Gastroesophageal sphincter (tissue), 4 donors: ENCODE measurements around the gene COA8. TPM values are rescaled to one million over a fixed set of nuclear protein-coding genes. Genes with fewer than 3 reads are reported as not detected.
A peak's percentile ranks its signal among the peaks of the same experiment; 100 is the strongest.

Experiments used
- ATAC-seq: fragments of 150-250 bp; one replicate; pipeline ENCODE4 v1.9.1; 2016; ENCODE audit warnings: mild to moderate bottlenecking, moderate library complexity
- H3K27ac ChIP-seq, 4 donors: fragments of 200-600 bp; sonication (generic) in 3 of 4; 1 replicate in 3 of 4; 2 replicates in 1 of 4; pipeline ENCODE4 v1.5.1; 2016 to 2019
- H3K27me3 ChIP-seq: fragments of 200-600 bp; sonication (generic); one replicate; pipeline ENCODE4 v1.5.1; 2019
- H3K36me3 ChIP-seq, 2 donors: fragments of 200-600 bp; sonication (generic); one replicate each; pipeline ENCODE4 v1.5.1; 2019; ENCODE audit warnings: control low read depth in 1 of 2
- H3K4me1 ChIP-seq, 3 donors: fragments of 200-600 bp; sonication (generic); 1 replicate in 2 of 3; 2 replicates in 1 of 3; pipeline ENCODE4 v1.5.1; 2016 to 2019; ENCODE audit warnings: control low read depth in 2 of 3
- H3K4me3 ChIP-seq, 2 donors: fragments of 200-600 bp; sonication (generic); one replicate each; pipeline ENCODE4 v1.5.1; 2019; ENCODE audit warnings: mild to moderate bottlenecking in 1 of 2, moderate library complexity in 1 of 2
- H3K9me3 ChIP-seq, 3 donors: fragments of 200-600 bp; sonication (generic); one replicate each; pipeline ENCODE4 v1.5.1; 2017 to 2019; ENCODE audit warnings: control low read depth in 2 of 3
- EP300 ChIP-seq: sonication (generic); formaldehyde crosslinking; IDR thresholded peaks from one replicate; pipeline ENCODE4 v1.6.1; 2017; ENCODE audit warnings: antibody characterized with exemption, mild to moderate bottlenecking
- POLR2A ChIP-seq, 2 donors: fragments of 450-650 bp; IDR thresholded peaks; one replicate each; pipeline ENCODE4 v1.6.1; 2017; ENCODE audit warnings: antibody characterized with exemption in 2 of 2, mild to moderate bottlenecking in 2 of 2, moderate library complexity in 1 of 2
- POLR2AphosphoS5 ChIP-seq: sonication (generic); formaldehyde crosslinking; IDR thresholded peaks from one replicate; pipeline ENCODE4 v1.6.1; 2017; ENCODE audit warnings: antibody characterized with exemption
- whole genome bisulfite sequencing, 2 donors: methylation state at CpG; one replicate each; pipeline ENCODE4 v1.1.5; 2018; ENCODE audit warnings: low coverage in 1 of 2; 5-methylcytosine and 5-hydroxymethylcytosine counted together
- total RNA-seq, 4 donors: library from RNA; depleted of rRNA; stranded (reverse); fragments of >200 nt; gene quantifications; one replicate each; pipeline ENCODE4 v1.1.0, GENCODE V29; 2016
- TF ChIP-seq, protein P1 (sequence below), 4 experiments: fragments of 200-600 bp in 2 of 4; fragments of 450-650 bp in 2 of 4; sonication (generic) in 1 of 4; IDR thresholded peaks; one replicate each; pipeline ENCODE4 v1.5.1; 2017 to 2019; ENCODE audit warnings: antibody characterized with exemption in 4 of 4, mild to moderate bottlenecking in 2 of 4, moderate library complexity in 2 of 4

The COA8 gene
- total RNA-seq, 4 donors from 2014 or later, result 25.8 to 41.4 (median 28.4) TPM

- Histone ChIP-seq H3K27me3 (no peaks in the 10 kb centered on the region), H3K4me3 (no peak overlapping the region), H3K9me3 (no peaks in the 10 kb centered on the region), H3K36me3 (peaks cover 0 to 1% of the 10 kb centered on the region in 2 donors), H3K4me1 (peaks cover 31 to 100% (median 70%) of the 10 kb centered on the region in 3 donors), H3K27ac (peak overlapping the region; percentile 62 to 96 (median 92))
- no peak for ATAC-seq
- TF ChIP-seq, protein P1, sequence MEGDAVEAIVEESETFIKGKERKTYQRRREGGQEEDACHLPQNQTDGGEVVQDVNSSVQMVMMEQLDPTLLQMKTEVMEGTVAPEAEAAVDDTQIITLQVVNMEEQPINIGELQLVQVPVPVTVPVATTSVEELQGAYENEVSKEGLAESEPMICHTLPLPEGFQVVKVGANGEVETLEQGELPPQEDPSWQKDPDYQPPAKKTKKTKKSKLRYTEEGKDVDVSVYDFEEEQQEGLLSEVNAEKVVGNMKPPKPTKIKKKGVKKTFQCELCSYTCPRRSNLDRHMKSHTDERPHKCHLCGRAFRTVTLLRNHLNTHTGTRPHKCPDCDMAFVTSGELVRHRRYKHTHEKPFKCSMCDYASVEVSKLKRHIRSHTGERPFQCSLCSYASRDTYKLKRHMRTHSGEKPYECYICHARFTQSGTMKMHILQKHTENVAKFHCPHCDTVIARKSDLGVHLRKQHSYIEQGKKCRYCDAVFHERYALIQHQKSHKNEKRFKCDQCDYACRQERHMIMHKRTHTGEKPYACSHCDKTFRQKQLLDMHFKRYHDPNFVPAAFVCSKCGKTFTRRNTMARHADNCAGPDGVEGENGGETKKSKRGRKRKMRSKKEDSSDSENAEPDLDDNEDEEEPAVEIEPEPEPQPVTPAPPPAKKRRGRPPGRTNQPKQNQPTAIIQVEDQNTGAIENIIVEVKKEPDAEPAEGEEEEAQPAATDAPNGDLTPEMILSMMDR (IDR thresholded peaks at IDR 0.05), result no peak
- TF ChIP-seq POLR2AphosphoS5 (no peak), POLR2A (IDR thresholded peaks at IDR 0.05) (no peak), EP300 (no peak)
- WGBS, 2 donors, result 13 to 17% methylated on average over 1 to 3 of the region's 17 CpGs
Measured at GRCh38 chr14:103540821-103541708, 21.7 kb upstream of the COA8 start.

GRCh38 chr14:103541709-103542604 lies 20.8 kb upstream of the COA8 start:
- Histone ChIP-seq H3K36me3 (no peaks in the 10 kb centered on the region), H3K27ac (peak overlapping the region; percentile 62 to 96 (median 92)), H3K4me3 (no peak overlapping the region), H3K4me1 (peaks cover 31 to 100% (median 78%) of the 10 kb centered on the region in 3 donors), H3K9me3 (no peaks in the 10 kb centered on the region), H3K27me3 (no peaks in the 10 kb centered on the region)
- no peak for TF ChIP-seq EP300
- TF ChIP-seq, protein P1 (IDR thresholded peaks at IDR 0.05), result peak in 3 of 4 experiments; percentile 22 to 42 (median 39)
- WGBS, 2 donors, result no CpG with 5 or more reads among the region's 33 CpGs
- ATAC-seq, result peak; percentile 14

- H3K4me3 ChIP-seq, result peak overlapping the region in 1 of 2 donors; percentile 8
- ATAC-seq, result peak; percentile 17
- WGBS, 2 donors, result 0% methylated on average over 1 of the region's 18 CpGs; no CpG with 5 or more reads in 1 of the 2 donors
Measured at GRCh38 chr14:103542605-103543088, 20.1 kb upstream of the COA8 start.

GRCh38 chr14:103543140-103543539 lies 19.6 kb upstream of the COA8 start:
- H3K9me3 ChIP-seq, result no peaks in the 10 kb centered on the region
- H3K27ac ChIP-seq, result peak overlapping the region; percentile 62 to 96 (median 92)
- H3K4me3 ChIP-seq, result peak overlapping the region in 1 of 2 donors; percentile 8
- WGBS, 2 donors, result 60 to 72% methylated on average over 1 to 3 of the region's 10 CpGs
- H3K27me3 ChIP-seq, result no peaks in the 10 kb centered on the region
- peaks cover 31 to 100% (median 75%) of the 10 kb centered on the region in 3 donors for H3K4me1 ChIP-seq
- no peaks in the 10 kb centered on the region for H3K36me3 ChIP-seq
- TF ChIP-seq, protein P1 (IDR thresholded peaks at IDR 0.05), result no peak
- no peak for TF ChIP-seq POLR2A (IDR thresholded peaks at IDR 0.05)
- no peak for ATAC-seq

More at GRCh38 chr14:103542605-103543088, 20.1 kb upstream of the COA8 start:
- no peaks in the 10 kb centered on the region for H3K9me3 ChIP-seq
- TF ChIP-seq, protein P1 (IDR thresholded peaks at IDR 0.05), result no peak
- TF ChIP-seq EP300, result no peak
- TF ChIP-seq POLR2AphosphoS5, result peak; percentile 16
- no peak for TF ChIP-seq POLR2A (IDR thresholded peaks at IDR 0.05)
- H3K36me3 ChIP-seq, result no peaks in the 10 kb centered on the region
- peak overlapping the region; percentile 62 to 96 (median 92) for H3K27ac ChIP-seq
- peaks cover 31 to 100% (median 78%) of the 10 kb centered on the region in 3 donors for H3K4me1 ChIP-seq
- no peaks in the 10 kb centered on the region for H3K27me3 ChIP-seq
